Measurements from ENCODE around the gene ZNF418. TPM values are rescaled to one million over a fixed set of nuclear protein-coding genes. Genes with fewer than 3 reads are reported as not detected.

ZNF418 gene
- polyA plus RNA-seq, 1 of the 3 experiments (the other 2 are of a cell fraction): 0.07 TPM

GRCh38 chr19:57903618-57904184 is 31.5 kb downstream of the ZNF418 start (continued):
- no peak for TF ChIP-seq EZH2phosphoT487 (IDR thresholded peaks at IDR 0.05; ENCODE audit: borderline replicate concordance, low read depth)
- TF ChIP-seq, protein P1, sequence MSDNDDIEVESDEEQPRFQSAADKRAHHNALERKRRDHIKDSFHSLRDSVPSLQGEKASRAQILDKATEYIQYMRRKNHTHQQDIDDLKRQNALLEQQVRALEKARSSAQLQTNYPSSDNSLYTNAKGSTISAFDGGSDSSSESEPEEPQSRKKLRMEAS (IDR thresholded peaks at IDR 0.05; ENCODE audit: low read depth): no peak

DNA sequence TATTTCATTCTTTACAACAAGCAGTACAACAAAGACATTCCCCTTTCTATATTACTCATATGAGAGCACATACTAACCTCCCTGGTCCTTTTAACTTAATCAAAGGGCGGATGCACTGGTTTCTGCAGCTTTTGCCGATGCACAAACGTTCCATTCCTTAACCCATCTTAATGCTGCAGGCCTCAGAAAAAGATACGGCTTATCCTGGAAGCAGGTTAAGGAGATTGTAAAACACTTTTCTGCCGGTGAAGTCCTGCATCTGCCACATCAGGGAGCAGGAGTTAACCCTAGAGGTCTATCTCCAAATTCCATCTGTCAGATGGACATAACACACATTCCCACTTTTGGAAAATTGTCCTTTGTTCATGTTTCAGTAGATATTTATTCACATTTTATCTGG is 34.9 kb downstream of the ZNF418 start:
- 0 out of 2 replicates have a peak, but pooled peaks cover 6% of the 10 kb centered on the region for H3K9me3 ChIP-seq
- 75% methylated on average over 5 of the region's 5 CpGs for WGBS (ENCODE audit: low lambda C conversion rate)
- ChIA-PET POLR2A (no interaction called here), CTCF (no interaction called here)
- H3F3A ChIP-seq (replicated peaks; ENCODE audit: insufficient read depth): no peaks in the 10 kb centered on the region
- H4K20me1 ChIP-seq (ENCODE audit: insufficient read depth): no peaks in the 10 kb centered on the region
- no peaks in the 10 kb centered on the region for H3K27me3 ChIP-seq (ENCODE audit: insufficient read depth)
- TF ChIP-seq ZBTB33 (IDR thresholded peaks at IDR 0.05; ENCODE audit: borderline replicate concordance, low read depth) (no peak), YY1 (IDR thresholded peaks at IDR 0.05; ENCODE audit: low read depth) (no peak), EZH2phosphoT487 (IDR thresholded peaks at IDR 0.05; ENCODE audit: borderline replicate concordance, low read depth) (no peak), GABPA (IDR thresholded peaks at IDR 0.05; ENCODE audit: low read depth) (no peak), FOXJ3 (CRISPR knock-in tag; IDR thresholded peaks at IDR 0.05) (no peak), RAD21 (IDR thresholded peaks at IDR 0.05; ENCODE audit: low read length) (no peak), ELF1 (IDR thresholded peaks at IDR 0.05) (no peak), MXI1 (IDR thresholded peaks at IDR 0.05; ENCODE audit: low read depth, low read length) (no peak), CHD2 (IDR thresholded peaks at IDR 0.05; ENCODE audit: low read length, partially characterized antibody) (no peak), RCOR1 (IDR thresholded peaks at IDR 0.05; ENCODE audit: low read length) (no peak), TEAD4 (IDR thresholded peaks at IDR 0.05; ENCODE audit: borderline replicate concordance, insufficient read depth) (no peak), USF1 (IDR thresholded peaks at IDR 0.05; ENCODE audit: borderline replicate concordance, low read depth) (no peak), RFX5 (IDR thresholded peaks at IDR 0.05; ENCODE audit: low read length) (no peak), CTCF (IDR thresholded peaks at IDR 0.05) (no peak), SIN3A (IDR thresholded peaks at IDR 0.05; ENCODE audit: borderline replicate concordance, low read depth, low read length) (no peak), USF2 (IDR thresholded peaks at IDR 0.05; ENCODE audit: borderline replicate concordance, low read depth, low read length) (no peak)
- TF ChIP-seq, protein P2, sequence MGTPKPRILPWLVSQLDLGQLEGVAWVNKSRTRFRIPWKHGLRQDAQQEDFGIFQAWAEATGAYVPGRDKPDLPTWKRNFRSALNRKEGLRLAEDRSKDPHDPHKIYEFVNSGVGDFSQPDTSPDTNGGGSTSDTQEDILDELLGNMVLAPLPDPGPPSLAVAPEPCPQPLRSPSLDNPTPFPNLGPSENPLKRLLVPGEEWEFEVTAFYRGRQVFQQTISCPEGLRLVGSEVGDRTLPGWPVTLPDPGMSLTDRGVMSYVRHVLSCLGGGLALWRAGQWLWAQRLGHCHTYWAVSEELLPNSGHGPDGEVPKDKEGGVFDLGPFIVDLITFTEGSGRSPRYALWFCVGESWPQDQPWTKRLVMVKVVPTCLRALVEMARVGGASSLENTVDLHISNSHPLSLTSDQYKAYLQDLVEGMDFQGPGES (IDR thresholded peaks at IDR 0.05; ENCODE audit: low read depth, low read length): no peak
- H3K4me3 ChIP-seq (ENCODE audit: low read depth in 2 of 2, low read length in 1 of 2): no peak overlapping the region
- no peaks in the 10 kb centered on the region for H3K4me1 ChIP-seq (ENCODE audit: control insufficient read depth in 1 of 2, insufficient read depth in 2 of 2, low read depth in 1 of 2, low read length in 1 of 2)
- H3K79me2 ChIP-seq (ENCODE audit: insufficient read depth): no peaks in the 10 kb centered on the region
- H3K9me2 ChIP-seq: no peaks in the 10 kb centered on the region
- H3K27ac ChIP-seq (ENCODE audit: low read depth in 2 of 2, low read length in 1 of 2): no peak overlapping the region
- H3K36me3 ChIP-seq (replicated peaks in 1 of 2; ENCODE audit: control insufficient read depth in 1 of 2, insufficient read depth in 2 of 2, low read length in 1 of 2): peaks cover 0 to 13% of the 10 kb centered on the region in 2 experiments
- H2AFZ ChIP-seq (ENCODE audit: low read depth): no peak overlapping the region
- no peak overlapping the region for H3K4me2 ChIP-seq
- no peak for DNase-seq
- H3K9ac ChIP-seq: no peak overlapping the region
